GM12873 (cell line): ENCODE results near the gene CCNO.

ENCODE experiments used
- CTCF ChIP-seq: IDR thresholded peaks from 2 replicates; pipeline ENCODE4 v1.5.1; 2012; ENCODE audit warnings: low read depth, mild to moderate bottlenecking, moderate library complexity, low read length, control low read depth; ENCODE audit not compliant: insufficient read depth; ENCODE audit errors: missing control alignments

Gene CCNO

GRCh38 chr5:55227664-55228430 lies 5.6 kb downstream of the CCNO start:
- TF ChIP-seq CTCF, result no peak

GRCh38 chr5:55226934-55227663 lies 6.3 kb downstream of the CCNO start, which contains the start of gene MCIDAS:
Gene MCIDAS, minus strand, starts transcription at chr5:55227315. Its CDS starts 177 bp downstream, at chr5:55227138.
- peak; percentile 31 for TF ChIP-seq CTCF

- TF ChIP-seq CTCF, result peak; percentile 82
Observed at GRCh38 chr5:55226027-55226933, 7.1 kb downstream of the CCNO start.

- TF ChIP-seq CTCF, result no peak
Observed at GRCh38 chr5:55225346-55225745, 8.1 kb downstream of the CCNO start.

GRCh38 chr5:55223812-55224240 lies 9.6 kb downstream of the CCNO start:
- TF ChIP-seq CTCF, result no peak

- TF ChIP-seq CTCF, result no peak
Observed at GRCh38 chr5:55222985-55223811, 10.2 kb downstream of the CCNO start.
